ENCODE data around the gene PLEKHH1.

PLEKHH1 gene

DNA sequence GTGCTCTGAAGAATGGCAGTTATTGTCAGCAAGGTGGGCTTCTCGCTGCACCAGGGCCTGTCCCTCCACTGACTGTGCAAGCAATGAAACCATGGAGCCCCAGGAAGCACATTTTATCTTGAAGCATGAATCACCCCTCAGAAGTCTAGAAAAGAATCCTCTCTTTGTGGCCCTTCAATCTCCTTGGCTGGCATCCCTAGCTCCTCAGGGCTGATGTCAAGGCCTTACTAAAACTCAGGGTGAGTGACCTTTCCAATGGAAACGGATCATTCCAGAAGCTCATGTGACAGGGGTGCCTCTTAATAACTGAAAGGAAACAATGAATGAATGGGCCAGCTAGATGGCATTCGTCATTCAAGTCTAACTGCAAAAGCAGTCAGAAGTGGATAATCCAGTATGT is 22.3 kb upstream of the PLEKHH1 start:
- DNase-seq = no peak

DNA sequence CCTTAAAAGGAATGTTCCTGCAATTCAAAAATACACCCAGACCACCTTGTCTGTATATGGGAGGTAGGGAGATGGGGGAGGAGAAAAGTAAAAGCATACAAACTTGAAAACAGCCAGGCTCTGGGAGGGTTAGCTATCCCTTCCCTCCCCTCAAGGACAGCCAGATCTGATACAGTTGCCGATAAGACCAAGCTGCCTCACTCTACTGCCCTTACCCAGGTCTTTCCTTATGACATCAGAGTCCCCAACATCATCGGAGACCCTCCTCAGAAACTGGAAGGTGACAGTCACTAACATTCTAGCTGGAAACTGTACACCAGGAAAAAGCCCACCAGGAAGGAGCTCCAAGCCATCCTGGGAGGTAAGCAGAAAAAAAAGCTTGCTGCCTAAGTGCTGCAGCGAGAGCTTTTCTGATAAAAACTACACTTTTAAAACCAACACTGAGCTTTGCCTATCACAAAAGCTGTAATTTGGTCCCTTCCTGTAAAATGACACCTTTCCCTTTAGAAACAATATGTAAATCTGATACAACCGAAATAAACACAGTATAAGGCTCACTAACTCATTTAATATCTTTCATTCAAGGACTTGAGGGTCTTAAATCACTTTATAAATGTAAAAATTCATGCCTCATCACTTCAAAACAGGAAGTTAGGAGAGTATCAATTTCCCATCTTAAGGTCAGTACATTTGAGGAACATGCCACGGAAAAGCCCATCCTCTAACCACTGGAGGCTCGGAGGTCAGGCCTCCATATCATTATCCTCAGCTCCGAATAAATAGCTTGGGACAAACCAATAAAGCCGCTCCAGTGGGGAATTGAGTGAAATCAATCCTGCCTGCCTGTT is 20.4 kb upstream of the PLEKHH1 start:
- DNase-seq = no peak

DNA sequence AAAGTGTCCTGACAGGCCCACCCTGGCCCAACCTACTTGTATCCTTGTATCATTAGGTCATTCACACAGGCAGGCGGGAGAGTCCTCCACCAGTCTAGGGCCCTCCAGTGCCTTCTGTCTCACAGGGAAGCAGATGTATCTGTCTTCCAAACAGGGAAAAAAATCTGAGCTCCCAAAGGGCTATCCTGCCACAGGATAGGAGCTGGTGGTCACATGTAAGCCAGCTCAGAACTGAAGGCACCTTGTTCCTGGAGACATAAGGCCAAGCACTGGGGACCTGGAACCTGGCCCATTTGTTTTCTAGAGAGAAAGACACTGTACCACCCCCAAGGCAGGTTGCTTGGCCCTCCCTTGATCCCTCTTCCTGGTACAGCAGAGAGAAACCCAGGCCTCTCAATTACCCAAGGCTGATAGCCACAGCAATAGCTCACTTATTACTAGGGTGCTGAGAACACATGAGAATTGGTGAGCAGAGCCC is 19.4 kb upstream of the PLEKHH1 start:
- no peak for DNase-seq

DNA sequence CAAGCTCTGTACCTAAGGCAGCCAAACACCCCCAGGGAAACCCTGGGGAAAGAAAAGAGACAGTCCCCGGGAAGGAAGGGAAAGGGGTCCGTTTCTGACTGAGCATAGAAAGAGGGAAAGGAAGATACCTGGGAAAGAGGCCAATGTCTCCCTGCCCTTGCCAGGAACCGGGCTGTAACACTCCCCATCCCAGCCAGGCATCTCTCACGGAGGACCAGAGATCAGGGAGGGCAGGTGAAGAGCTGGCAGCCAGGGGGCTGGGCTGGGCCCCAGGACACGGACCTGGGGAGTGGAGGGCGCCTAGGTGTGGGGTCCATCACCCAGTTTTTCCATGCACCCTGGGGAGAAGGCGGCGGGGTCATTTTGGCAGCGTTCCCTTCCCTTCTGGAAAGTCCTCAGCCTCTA is 18.9 kb upstream of the PLEKHH1 start:
- no peak for DNase-seq

DNA sequence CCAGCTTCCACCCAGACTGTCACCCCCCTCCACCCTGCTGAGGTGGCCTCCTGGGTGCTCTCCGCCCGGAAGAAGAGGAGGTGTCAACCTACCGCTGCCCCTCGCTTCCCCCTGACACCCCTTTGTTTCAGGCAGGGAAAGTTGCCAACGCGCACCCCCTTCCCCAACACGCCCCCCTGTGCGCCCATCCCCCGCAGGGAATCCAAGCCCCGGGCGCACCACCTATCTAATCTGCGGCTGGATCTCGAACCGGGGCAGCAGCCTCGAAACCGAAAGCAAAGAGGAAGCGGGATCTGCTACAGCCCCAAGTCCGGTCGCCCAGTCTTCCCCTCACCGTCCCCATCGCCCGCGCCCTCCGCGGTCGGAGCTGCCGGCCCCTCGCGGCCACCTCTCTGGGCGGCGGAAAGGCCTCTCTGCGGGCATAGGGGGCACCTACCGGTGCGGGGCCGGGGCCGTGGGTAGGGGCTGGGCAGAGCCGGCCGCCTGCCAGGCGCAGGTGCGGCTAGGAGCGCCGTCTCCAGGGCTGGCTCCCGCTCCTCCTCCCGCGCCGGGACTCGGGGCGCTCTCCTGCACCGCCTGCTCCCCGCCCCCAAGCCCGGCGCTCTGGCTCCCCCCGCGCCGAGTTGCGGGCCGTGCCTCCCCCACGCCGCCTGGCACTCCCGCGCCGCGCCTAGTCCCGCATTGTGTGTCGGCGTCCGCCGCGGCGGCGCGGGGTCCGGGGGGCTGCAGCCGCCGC is 18.3 kb upstream of the PLEKHH1 start:
- peak; percentile 32 for DNase-seq

DNA sequence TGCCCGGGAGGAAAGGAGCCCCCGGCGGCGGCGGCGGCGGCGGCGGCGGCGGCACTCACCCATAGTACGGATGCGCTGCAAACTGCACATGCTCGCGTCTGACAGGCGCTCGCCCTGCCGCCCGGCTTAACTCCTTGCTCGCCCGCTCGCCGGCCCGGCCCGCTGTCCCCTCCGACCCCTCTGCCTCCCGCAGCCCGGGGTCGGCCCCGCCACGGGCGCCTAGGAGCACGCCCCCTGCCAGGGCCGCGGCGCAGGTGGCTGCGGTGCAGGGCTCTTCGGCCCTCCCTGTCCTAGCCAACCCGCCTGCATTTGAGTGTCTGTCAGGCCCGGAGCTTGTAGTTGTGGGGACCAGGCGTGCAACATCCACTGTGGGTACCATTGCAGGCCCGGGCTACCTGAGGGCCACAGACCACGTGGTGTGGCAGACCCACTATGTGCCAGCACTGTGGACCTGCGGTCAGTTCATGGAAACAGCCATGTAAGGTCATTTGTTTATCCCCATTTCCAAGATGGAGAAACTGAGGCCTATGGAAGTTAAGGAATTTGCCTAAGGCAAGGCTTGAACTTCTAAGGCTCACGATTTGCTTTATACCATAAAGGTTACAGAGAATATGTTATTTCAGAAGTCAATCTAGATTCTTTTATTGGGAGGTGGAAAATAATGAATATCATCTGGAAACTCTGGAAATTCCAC is 17.6 kb upstream of the PLEKHH1 start:
- peak; percentile 48 for DNase-seq

DNA sequence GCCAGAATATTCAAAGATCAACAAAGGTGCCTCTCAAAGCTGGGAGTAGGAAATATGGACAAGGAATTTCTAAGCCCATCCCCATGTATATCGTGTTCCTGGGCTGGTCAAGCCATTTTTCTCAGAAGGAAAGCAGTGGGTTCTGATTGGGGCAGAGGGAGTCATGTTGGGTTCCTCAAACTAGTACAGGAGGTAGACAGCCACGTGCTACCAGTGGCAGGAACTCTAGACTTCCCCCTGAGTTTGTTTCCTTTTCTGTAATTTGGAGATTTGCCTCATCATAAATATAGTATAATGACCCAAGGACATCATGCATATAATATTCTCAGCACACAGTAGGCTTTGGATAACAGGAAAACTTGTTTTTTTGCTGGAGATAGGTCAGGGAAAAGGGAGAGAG is 16.4 kb upstream of the PLEKHH1 start:
- DNase-seq = no peak

DNA sequence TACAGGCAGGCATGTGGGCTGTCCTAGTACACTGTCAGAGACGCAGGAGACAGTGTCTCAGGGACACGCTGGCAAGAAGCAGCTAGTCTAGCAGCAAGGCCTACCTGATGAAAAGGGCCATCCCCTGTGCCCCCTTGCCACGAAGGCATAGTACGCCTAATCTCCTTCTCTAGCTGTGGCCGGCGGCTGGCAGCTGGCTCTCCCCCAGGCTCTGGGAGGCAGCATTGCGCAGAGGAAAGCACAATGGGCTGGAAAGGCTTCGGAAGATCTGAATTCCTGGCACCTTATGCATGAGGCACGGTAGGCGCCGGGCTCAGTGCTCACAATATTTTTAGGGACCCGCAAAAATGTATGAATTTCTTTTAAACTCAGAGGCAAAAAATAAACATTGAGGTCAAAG is 16.0 kb upstream of the PLEKHH1 start:
- no peak for DNase-seq

DNA sequence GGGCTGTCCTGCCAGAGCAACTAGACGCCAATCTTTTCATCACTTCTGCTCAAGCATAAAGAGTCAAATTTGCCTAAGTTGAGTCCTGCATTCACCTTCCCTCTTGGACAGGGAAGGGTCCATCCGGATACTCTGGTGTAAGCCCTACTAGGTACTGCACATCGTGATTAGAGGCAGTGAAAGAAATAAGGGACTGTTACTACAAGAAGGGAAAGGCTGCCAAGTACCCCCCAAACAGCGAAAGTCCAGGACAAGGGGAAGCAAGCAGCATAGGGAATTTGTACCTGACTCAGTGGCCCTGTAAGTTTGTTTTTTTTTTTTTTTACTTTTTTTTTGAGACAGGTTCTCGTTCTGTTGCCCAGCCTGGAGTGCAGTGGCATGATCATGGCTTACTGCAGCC is 13.7 kb upstream of the PLEKHH1 start:
- DNase-seq = no peak

DNA sequence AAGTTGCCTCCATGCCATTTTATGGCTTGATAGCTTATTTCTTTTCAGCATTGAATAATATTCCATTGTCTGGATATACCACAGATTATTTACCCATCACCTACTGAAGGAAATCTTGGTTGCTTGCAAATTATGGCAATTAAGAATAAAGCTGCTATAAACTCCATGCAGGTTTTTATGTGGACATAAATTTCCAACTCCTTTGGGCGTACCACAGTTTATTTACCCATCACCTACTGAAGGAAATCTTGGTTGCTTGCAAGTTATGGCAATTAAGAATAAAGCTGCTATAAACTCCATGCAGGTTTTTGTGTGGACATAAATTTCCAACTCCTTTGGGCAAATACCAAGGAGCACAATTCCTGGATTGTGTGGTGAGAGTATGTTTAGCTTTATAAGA is 12.6 kb upstream of the PLEKHH1 start:
- no peak for DNase-seq

DNA sequence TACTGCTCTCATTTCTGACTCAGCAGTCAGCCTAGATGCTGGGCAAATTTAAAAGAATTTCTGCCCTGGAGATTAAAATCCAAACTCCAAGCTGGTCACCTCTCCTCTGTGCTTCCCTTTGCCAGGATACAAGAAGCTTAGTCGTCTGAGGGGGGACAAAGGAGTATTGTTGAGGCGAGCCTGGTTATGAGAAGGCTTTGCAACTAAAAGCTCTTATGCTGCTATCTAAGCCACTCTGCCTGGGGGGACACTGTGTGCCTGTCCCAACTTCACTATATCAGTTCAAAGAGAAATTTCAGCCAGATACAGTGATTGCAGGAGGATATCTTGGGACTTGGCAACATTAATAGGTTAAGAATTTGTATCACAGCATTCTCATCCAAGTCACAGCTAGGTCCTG is 10.8 kb upstream of the PLEKHH1 start:
- DNase-seq = no peak

DNA sequence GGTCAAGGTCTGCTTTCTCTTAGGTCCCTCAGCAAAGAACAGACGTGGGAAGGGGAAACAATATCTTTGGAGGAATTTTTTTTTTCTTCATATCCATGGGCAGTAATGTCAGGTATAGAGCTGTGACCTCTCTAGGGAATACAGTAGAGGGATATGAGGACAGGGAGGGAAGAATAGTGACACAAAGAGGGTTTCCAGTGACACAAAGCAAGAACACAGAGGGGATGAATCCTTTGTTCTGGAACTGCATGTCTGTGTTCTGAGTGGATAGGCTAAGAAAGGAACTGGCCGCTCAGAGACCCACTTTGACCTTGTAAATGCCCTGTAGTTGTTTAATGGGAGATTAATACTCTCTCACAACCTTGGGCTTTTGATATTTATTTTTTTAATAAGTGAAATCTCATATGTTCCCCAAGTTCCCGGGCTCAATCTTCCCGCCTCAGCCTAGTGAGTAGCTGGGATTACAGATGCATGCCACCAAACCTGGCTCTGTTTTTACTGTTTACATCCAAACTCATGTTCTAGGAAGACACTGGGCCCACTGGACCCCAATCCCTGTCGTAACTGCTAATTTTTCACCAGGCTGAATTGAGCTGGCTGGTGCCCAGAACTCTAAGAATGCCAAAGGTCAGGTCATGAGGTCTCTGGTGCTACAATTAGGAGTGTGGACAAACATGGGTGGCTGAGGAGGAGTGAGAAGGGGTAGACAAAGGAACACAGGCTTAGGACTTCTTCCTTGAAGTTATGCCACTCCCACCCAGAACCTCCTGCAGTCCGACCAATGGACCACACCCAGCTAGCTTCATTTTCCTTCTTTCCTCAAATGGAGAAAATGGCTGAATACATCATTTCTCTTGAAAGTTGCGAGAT is 9.1 kb upstream of the PLEKHH1 start:
- DNase-seq = no peak

DNA sequence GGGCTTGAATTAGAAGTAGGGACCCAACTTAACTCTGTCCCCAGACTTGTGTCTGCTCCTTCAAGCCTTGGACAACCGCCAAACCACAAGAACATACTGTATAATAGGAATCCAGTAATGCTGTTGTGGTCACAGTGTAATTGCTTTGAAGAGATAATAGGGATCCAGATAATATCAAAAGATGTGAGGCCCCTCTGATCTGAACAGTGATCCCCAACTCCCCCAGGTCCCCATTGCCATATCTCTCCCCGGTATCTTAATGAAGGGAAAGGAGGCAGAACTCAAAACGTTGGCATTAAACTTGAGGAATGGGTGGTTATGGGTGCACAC is 8.5 kb upstream of the PLEKHH1 start:
- DNase-seq = no peak

DNA sequence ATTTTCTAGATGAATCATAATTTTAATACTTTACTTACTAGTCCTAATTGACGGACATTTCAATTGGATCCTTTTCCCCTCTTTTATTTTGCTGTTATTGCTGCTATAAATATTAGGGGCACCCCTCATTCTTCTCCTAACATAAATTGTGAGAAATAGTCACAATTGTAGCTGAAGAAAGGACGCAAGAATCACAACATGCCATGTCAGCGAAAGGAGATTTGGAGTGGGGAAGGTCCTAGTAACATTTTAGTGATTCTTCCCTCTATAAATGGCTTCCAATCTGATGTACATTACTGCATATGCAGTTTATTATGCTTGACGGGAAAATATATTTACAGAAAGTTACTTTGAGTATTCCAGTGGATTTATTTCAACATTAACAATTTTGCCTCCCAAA is 7.7 kb upstream of the PLEKHH1 start:
- no peak for DNase-seq

DNA sequence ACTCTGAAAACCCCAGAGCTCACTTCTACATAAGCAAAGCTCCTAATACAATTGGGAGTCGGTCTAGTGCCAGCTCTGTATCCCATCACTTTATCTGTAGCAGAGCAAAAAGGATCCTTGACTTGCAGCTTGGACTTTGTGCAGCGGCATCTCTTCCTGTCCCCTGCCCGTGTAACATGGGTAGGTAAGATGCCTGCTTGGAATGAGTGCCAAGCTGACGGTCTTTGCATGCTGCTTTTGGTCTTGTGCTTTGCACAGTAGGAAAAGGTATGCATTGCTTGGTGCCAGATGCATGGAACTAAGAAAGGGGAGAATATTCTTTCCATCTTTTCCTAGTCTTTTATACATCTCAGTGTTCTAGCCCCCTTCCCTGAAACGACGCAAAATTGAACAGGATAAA is 6.9 kb upstream of the PLEKHH1 start:
- DNase-seq = no peak

DNA sequence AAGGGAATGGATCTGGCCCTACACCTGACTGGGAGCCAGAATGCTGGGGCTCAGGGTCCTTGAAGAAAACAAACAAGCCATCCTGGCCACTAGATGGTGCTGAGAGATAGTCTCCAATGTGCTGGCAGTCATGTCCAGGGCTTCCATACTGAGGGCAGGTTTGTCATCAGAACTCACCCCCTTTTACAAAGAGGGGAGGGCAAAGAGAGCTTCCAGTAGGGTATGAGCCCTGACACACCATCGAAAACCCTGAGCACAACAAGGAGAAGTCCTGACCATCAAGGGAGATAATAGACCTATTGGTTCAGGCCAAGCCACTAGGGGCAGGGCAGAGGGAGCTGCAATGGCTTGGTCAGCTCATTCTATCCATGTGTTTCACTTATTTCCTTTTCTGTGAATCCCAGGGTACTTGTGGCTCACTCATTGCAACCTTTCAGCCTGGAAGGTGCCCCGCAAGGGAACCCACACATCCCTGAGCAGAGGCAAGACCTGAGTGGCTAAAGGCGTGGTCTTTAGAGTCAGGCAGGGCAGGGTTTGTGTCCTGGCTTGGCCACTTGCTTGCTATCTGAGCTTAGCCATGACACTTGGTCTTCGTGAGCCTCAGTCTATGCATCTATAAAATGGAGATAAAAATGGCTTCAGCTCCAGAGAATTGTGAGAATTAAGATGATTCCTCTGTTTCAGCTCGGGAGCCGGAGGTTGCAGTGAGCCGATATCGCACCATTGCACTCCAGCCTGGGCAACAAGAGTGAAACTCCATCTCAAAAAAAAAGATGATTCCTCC is 6.2 kb upstream of the PLEKHH1 start:
- DNase-seq = peak; percentile 30

DNA sequence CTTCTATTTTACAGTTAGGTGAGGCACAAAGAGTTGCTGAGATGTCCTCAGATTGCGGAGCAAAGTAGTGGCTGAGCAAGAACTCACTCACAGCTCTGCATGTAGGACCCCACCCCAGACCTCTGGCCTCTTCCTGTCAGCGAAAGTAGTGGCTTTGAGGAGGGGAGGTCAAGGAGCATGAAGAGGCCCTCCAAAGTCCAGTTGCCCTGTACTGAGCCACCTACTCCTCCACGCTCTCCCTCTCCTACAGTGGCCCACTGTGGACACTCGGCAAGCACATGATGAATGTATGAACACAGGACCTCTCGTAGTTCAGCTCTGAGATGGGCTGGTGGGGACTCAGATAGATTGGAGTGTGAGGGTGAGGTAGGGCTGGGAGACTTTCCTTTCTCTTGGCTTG is 5.3 kb upstream of the PLEKHH1 start:
- DNase-seq = no peak

DNA sequence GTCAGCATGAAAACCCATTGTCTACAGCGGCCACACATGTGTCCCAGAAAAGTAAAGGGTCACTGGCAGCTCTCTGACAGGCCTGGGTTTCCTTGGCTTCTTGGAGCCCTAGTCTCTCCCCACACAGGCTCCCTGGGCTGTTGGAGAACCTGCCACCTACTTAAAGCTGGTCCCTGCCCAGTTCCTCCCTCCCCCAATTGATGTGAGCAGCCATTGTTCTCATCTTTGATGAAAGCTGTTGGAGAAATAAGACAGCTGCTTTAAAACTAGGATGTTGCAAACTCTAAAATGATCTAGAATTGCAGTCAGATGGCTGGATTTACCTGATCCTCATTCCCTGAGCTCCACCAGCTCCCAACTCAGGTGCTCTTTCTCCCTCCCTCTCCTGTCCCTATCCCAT is 4.8 kb upstream of the PLEKHH1 start:
- DNase-seq = no peak

DNA sequence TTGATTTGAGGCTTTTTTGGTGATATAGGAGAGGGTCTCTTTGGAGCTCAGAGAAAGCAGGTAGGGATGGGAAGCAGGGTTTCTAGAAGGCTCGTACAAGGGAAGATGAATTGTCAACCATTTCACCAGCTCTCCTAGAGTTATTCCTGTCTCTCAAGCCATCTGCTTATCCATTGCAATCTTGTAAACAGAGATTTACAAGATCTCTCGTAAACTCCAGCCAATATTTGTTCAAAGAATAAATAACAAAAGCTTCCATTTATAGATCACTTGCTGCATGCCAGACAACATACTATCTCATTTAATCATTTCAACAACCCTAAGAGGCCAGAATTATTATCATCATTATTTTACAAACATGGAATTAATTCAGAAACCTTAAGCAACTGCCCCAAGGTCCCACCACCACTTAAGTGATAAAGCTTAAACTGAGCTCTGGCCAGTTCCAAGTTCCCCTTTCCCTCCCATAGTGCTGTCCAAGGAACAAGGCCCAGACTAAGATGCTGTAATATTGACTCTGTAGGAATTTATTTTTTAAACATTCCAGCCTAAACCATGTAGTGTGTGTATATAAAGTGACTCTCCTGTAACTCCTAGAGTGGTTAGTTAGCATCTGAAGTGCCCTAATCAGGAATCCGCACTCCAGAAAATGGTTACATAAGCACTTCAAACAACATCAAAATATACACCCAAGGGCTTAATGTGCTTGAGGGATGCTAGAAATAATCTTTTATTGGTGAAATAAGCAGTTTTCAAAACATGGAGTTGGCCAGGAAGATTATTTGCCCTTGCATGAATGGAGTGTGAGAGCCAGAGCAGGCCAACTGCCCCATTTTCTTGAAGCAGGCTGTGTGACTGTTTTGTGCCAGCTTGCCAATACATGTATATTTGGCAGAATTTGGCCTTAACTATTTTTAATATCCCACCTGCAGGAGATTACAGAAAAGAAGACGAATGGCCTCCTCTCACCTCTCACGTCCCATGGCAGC is 2.8 kb upstream of the PLEKHH1 start:
- no peak for DNase-seq

DNA sequence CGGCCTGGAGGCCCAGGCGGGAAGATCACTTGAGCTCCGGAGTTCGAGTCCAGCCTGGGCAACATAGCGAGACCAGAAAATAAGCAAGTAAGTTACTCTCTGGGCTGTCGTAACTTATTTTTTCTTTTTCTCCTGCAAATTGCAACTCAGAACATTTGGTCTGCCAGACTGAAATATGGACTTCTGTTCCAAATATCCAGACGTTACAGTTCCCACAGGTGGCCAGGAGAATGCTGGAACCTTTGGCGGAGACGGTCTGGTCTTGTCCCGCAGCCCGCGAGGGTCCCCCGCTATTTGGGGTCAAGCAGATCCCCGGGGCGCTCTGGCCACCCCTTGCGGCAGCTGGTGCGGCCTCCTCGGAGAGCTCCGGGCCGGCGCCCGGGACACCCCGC is 488 bp upstream of the PLEKHH1 start:
- no peak for DNase-seq

DNA sequence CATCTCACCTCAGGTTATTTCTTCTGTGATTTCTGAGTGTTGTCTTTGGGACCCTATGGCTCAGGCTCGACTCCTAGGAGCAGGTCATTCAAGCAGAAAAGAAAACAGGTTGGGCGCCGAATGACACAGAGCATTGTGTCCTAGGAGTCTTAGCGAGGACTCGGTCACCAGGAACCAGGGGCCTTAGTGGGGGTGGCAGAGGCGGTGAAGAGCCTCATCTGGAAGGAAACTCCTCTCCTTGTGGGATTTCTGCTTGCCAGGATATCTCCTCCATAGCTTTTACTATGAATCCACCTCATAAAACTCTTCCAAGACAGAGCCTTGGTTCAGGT is 630 bp downstream of the PLEKHH1 start:
- DNase-seq = no peak
